Gastrocnemius medialis (tissue), 4 donors: ENCODE results near the gene BACH1. TPM values are rescaled to one million over a fixed set of nuclear protein-coding genes. Genes with fewer than 3 reads are reported as not detected.

Source experiments
- ATAC-seq, 2 donors: fragments of 150-250 bp; one replicate each; pipeline ENCODE4 v1.9.1; 2016
- DNase-seq, 2 donors: peaks; one replicate each; pipeline ENCODE4 v3.0.0-alpha.2; 2019
- H3K27ac ChIP-seq, 4 donors: fragments of 200-600 bp; sonication (generic); 1 replicate in 1 of 4; 2 replicates in 3 of 4; pipeline ENCODE4 v1.5.1; 2016 to 2018; ENCODE audit warnings: mild to moderate bottlenecking in 2 of 4, moderate library complexity in 1 of 4
- H3K27me3 ChIP-seq, 3 donors: fragments of 200-600 bp; sonication (generic) in 2 of 3; 1 replicate in 1 of 3; 2 replicates in 2 of 3; pipeline versions ENCODE4 v1.5.1 to v1.6.0; 2016 to 2019; ENCODE audit warnings: mild to moderate bottlenecking in 1 of 3, moderate library complexity in 1 of 3
- H3K36me3 ChIP-seq, 2 donors: fragments of 200-600 bp; sonication (generic) in 1 of 2; one replicate each; pipeline ENCODE4 v1.5.1; 2017 to 2018
- H3K4me1 ChIP-seq, 2 donors: fragments of 200-600 bp; sonication (generic) in 1 of 2; one replicate each; pipeline ENCODE4 v1.5.1; 2016 to 2017; ENCODE audit warnings: mild to moderate bottlenecking in 2 of 2
- H3K4me3 ChIP-seq, 4 donors: fragments of 200-600 bp; sonication (generic) in 3 of 4; 1 replicate in 1 of 4; 2 replicates in 3 of 4; pipeline ENCODE4 v1.5.1; 2016 to 2019; ENCODE audit warnings: mild to moderate bottlenecking in 2 of 4
- H3K9me3 ChIP-seq, 3 donors: fragments of 200-600 bp; sonication (generic) in 2 of 3; 1 replicate in 1 of 3; 2 replicates in 2 of 3; pipeline ENCODE4 v1.5.1; 2016 to 2019
- POLR2A ChIP-seq, 2 donors: fragments of 450-650 bp; IDR thresholded peaks; one replicate each; pipeline ENCODE4 v1.6.1; 2017; ENCODE audit warnings: antibody characterized with exemption in 2 of 2, mild to moderate bottlenecking in 2 of 2, moderate library complexity in 2 of 2
- in situ Hi-C, 4 donors: fragments of 200-750 bp; cut with MboI; loops; one replicate each; pipeline versions ENCODE4 v1.15.0 to v1.8.0; 2017; ENCODE audit warnings: low sequenced_read_pairs in 4 of 4
- intact Hi-C: fragments of 100-400 bp; cut with DNase I; formaldehyde crosslinking; loops from one replicate; pipeline ENCODE4 v1.15.1; 2023; ENCODE audit warnings: low total_unique reads
- total RNA-seq, 4 donors: library from RNA; depleted of rRNA; stranded (reverse); fragments of >200 nt; gene quantifications; one replicate each; pipeline versions ENCODE4 v1.1.0 to v1.2.3, GENCODE V29; 2016
- TF ChIP-seq, protein P1 (sequence below), 5 experiments: fragments of 450-650 bp in 3 of 5; fragments of 200-600 bp in 2 of 5; sonication (generic) in 2 of 5; IDR thresholded peaks in 4 of 5; conservative IDR thresholded peaks in 1 of 5; 1 replicate in 4 of 5; 2 replicates in 1 of 5; pipeline ENCODE4 v1.5.1; 2016 to 2019; ENCODE audit warnings: antibody characterized with exemption in 5 of 5, mild to moderate bottlenecking in 3 of 5, moderate library complexity in 3 of 5

Gene BACH1
- total RNA-seq, 4 donors from 2014 or later, result 52.4 to 72.7 (median 62.7) TPM

DNA sequence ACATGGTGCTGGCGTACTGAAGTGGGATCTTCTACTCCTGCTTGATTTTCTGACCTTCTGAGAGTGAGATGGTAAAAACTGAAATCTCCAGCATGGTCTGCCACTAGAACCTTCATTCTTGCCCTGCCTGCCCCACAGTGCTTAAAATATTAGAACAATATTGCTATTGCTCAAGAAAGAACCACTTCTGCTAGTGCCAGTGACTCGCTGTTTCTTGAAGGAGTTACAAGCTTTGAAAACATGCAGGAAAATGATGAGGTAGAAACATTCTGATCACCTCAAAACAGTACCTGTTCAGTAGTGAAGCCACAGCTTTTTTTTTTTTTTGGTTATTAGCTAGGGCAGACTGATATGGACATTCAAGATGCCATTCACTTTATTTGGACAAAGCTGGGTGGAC is 95.3 kb downstream of the BACH1 start:
- H3K4me3 ChIP-seq, result no peak overlapping the region
- DNase-seq (no peak), ATAC-seq (no peak)
- intact Hi-C loops, result no loop called here
- H3K9me3 ChIP-seq, result peaks cover 0 to 3% (median 0%) of the 10 kb centered on the region in 3 donors
- no peaks in the 10 kb centered on the region for H3K27me3 ChIP-seq
- TF ChIP-seq, protein P1, sequence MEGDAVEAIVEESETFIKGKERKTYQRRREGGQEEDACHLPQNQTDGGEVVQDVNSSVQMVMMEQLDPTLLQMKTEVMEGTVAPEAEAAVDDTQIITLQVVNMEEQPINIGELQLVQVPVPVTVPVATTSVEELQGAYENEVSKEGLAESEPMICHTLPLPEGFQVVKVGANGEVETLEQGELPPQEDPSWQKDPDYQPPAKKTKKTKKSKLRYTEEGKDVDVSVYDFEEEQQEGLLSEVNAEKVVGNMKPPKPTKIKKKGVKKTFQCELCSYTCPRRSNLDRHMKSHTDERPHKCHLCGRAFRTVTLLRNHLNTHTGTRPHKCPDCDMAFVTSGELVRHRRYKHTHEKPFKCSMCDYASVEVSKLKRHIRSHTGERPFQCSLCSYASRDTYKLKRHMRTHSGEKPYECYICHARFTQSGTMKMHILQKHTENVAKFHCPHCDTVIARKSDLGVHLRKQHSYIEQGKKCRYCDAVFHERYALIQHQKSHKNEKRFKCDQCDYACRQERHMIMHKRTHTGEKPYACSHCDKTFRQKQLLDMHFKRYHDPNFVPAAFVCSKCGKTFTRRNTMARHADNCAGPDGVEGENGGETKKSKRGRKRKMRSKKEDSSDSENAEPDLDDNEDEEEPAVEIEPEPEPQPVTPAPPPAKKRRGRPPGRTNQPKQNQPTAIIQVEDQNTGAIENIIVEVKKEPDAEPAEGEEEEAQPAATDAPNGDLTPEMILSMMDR (IDR thresholded peaks at IDR 0.05 in 4 of 5, conservative IDR thresholded peaks at IDR 0.05 in 1 of 5), result no peak
- TF ChIP-seq POLR2A (IDR thresholded peaks at IDR 0.05), result no peak
- in situ Hi-C loops, result no loop called here
- no peak overlapping the region for H3K27ac ChIP-seq
- H3K36me3 ChIP-seq, result no peaks in the 10 kb centered on the region
- no peaks in the 10 kb centered on the region for H3K4me1 ChIP-seq

Other genes starting within 250 kb of the BACH1 start
- 100 to 1,000 TPM in 2 of 4 donors, 10 to 100 TPM in 2; 91.8 to 119 (median 99.1) TPM for gene CCT8, start 225.3 kb upstream of the BACH1 start, total RNA-seq
- gene MAP3K7CL, start 168.3 kb upstream of the BACH1 start, total RNA-seq, result 10 to 100 TPM in 2 of 4 donors, 1 to 10 TPM in 1, not detected in 1; 4.3 to 17.4 (median 15.5) TPM